SK-N-SH (cell line): ENCODE measurements around the gene NLK. TPM values are rescaled to one million over a fixed set of nuclear protein-coding genes. Genes with fewer than 3 reads are reported as not detected.

Source experiments
- CTCF ChIA-PET: fragments of 300-600, 350-600 bp; formaldehyde crosslinking; extraction: SDS; loops from one replicate; lab custom pipeline; 2021; lab: Yijun Ruan, JAX
- POLR2A ChIA-PET: fragments of 350-600 bp; sonication (Branson Sonifier 250); formaldehyde crosslinking; extraction: SDS; loops from one replicate; lab custom pipeline; 2020; ENCODE audit warnings: antibody characterized with exemption, inconsistent platforms; lab: Yijun Ruan, JAX
- DNase-seq: peaks from one replicate; pipeline ENCODE4 v3.0.0; 2012
- H2AFZ ChIP-seq: fragments of 200-600 bp; sonication (generic); 2 replicates; pipeline ENCODE4 v1.8.1; 2016; ENCODE audit warnings: antibody characterized with exemption, mild to moderate bottlenecking, low read depth
- H3F3A ChIP-seq: fragments of 200-600 bp; sonication (generic); replicated peaks from 2 replicates; pipeline ENCODE3; 2016; ENCODE audit warnings: antibody characterized with exemption, mild to moderate bottlenecking; ENCODE audit not compliant: insufficient read depth
- H3K27ac ChIP-seq, 2 experiments: fragments of 200-500 bp in 1 of 2; fragments of 200-600 bp in 1 of 2; sonication (Bioruptor generic) in 1 of 2; sonication (generic), shearing (Covaris generic) in 1 of 2; 2 replicates each; pipeline versions ENCODE4 v1.5.1 to v1.6.1; 2014 to 2016; ENCODE audit warnings: low read depth in 2 of 2, inconsistent platforms in 1 of 2, low read length in 1 of 2, mild to moderate bottlenecking in 1 of 2, mixed read lengths in 1 of 2
- H3K27me3 ChIP-seq: fragments of 200-600 bp; sonication (generic), shearing (Covaris generic); 2 replicates; pipeline ENCODE4 v1.6.1; 2016; ENCODE audit warnings: mixed run types; ENCODE audit not compliant: insufficient read depth
- H3K36me3 ChIP-seq, 2 experiments: fragments of 200-500 bp in 1 of 2; fragments of 200-600 bp in 1 of 2; sonication (Bioruptor generic) in 1 of 2; sonication (generic) in 1 of 2; replicated peaks in 1 of 2; 2 replicates each; pipeline versions ENCODE3 to v1.5.1; 2014 to 2016; ENCODE audit warnings: low read length in 1 of 2, mild to moderate bottlenecking in 1 of 2; ENCODE audit not compliant: insufficient read depth in 2 of 2, control insufficient read depth in 1 of 2
- H3K4me1 ChIP-seq, 2 experiments: fragments of 200-500 bp in 1 of 2; fragments of 200-600 bp in 1 of 2; sonication (Bioruptor generic) in 1 of 2; sonication (generic), shearing (Covaris generic) in 1 of 2; 2 replicates each; pipeline versions ENCODE4 v1.5.1 to v1.6.1; 2014 to 2016; ENCODE audit warnings: low read depth in 1 of 2, low read length in 1 of 2, mixed run types in 1 of 2; ENCODE audit not compliant: insufficient read depth in 2 of 2, control insufficient read depth in 1 of 2
- H3K4me2 ChIP-seq: fragments of 200-600 bp; sonication (generic), shearing (Covaris generic); 2 replicates; pipeline ENCODE4 v1.6.1; 2017; ENCODE audit warnings: mixed run types
- H3K4me3 ChIP-seq, 2 experiments: fragments of 200-500 bp in 1 of 2; fragments of 200-600 bp in 1 of 2; sonication (Bioruptor generic) in 1 of 2; sonication (generic), shearing (Covaris generic) in 1 of 2; 2 replicates each; pipeline versions ENCODE4 v1.5.1 to v1.8.1; 2014 to 2016; ENCODE audit warnings: low read depth in 2 of 2, inconsistent platforms in 1 of 2, low read length in 1 of 2, mild to moderate bottlenecking in 1 of 2, mixed read lengths in 1 of 2, moderate library complexity in 1 of 2
- H3K79me2 ChIP-seq: fragments of 200-600 bp; sonication (generic); 2 replicates; pipeline ENCODE4 v1.8.1; 2017; ENCODE audit warnings: mild to moderate bottlenecking; ENCODE audit not compliant: insufficient read depth
- H3K9ac ChIP-seq: fragments of 200-600 bp; sonication (generic); 2 replicates; pipeline ENCODE4 v1.6.1; 2017; ENCODE audit warnings: mixed run types
- H3K9me2 ChIP-seq: fragments of 200-600 bp; sonication (generic); 2 replicates; pipeline ENCODE4 v1.6.1; 2017; ENCODE audit warnings: mixed run types
- H3K9me3 ChIP-seq: fragments of 200-600 bp; sonication (generic); 2 replicates; pipeline ENCODE4 v1.6.1; 2017; ENCODE audit warnings: mixed run types, mild to moderate bottlenecking, moderate library complexity
- H4K20me1 ChIP-seq: fragments of 200-600 bp; sonication (generic); 2 replicates; pipeline ENCODE4 v1.6.1; 2017; ENCODE audit warnings: mild to moderate bottlenecking, mixed run types; ENCODE audit not compliant: insufficient read depth
- EP300 ChIP-seq, 2 experiments: IDR thresholded peaks; 2 replicates each; pipeline versions ENCODE4 v1.4.0 to v1.6.1; 2012; ENCODE audit warnings: borderline replicate concordance in 1 of 2, low read depth in 1 of 2, low read length in 1 of 2
- NRF1 ChIP-seq: IDR thresholded peaks from 2 replicates; pipeline ENCODE4 v1.6.1; 2012; ENCODE audit warnings: low read depth, mild to moderate bottlenecking, low read length
- POLR2AphosphoS5 ChIP-seq: IDR thresholded peaks from 2 replicates; pipeline ENCODE4 v1.6.1; 2012; ENCODE audit warnings: low read depth, low read length
- RXRA ChIP-seq: IDR thresholded peaks from 2 replicates; pipeline ENCODE4 v1.4.0; 2012; ENCODE audit warnings: low read depth, mild to moderate bottlenecking, borderline replicate concordance
- SIN3A ChIP-seq: IDR thresholded peaks from 2 replicates; pipeline ENCODE4 v1.6.1; 2012; ENCODE audit warnings: low read depth, mild to moderate bottlenecking, low read length, moderate library complexity, borderline replicate concordance
- TCF12 ChIP-seq: IDR thresholded peaks from 2 replicates; pipeline ENCODE4 v1.4.0; 2012
- YY1 ChIP-seq: IDR thresholded peaks from 2 replicates; pipeline ENCODE4 v1.4.0; 2012; ENCODE audit warnings: low read depth, mild to moderate bottlenecking
- WGBS: methylation state at CpG from one replicate; pipeline ENCODE4 v1.1.6; 2017; ENCODE audit warnings: low lambda C conversion rate; 5-methylcytosine and 5-hydroxymethylcytosine counted together
- polyA plus RNA-seq, 3 experiments: library from polyadenylated mRNA; depleted of rRNA; stranded (reverse); fragments of >200 nt; gene quantifications; 2 replicates each; pipeline ENCODE4 v1.2.3, GENCODE V29; 2012
- TF ChIP-seq, protein P1 (sequence below): IDR thresholded peaks from 2 replicates; pipeline ENCODE4 v1.4.0; 2012; ENCODE audit warnings: low read depth, borderline replicate concordance
- TF ChIP-seq, protein P2 (sequence below): IDR thresholded peaks from 2 replicates; pipeline ENCODE4 v1.6.1; 2012; ENCODE audit warnings: mild to moderate bottlenecking, low read depth, low read length, moderate library complexity
- TF ChIP-seq, protein P3 (sequence below): IDR thresholded peaks from 2 replicates; pipeline ENCODE4 v1.4.0; 2012; ENCODE audit warnings: low read depth, borderline replicate concordance

The NLK gene
- polyA plus RNA-seq, 1 of the 3 experiments (the other 2 are of a cell fraction) = 12.3 TPM

DNA sequence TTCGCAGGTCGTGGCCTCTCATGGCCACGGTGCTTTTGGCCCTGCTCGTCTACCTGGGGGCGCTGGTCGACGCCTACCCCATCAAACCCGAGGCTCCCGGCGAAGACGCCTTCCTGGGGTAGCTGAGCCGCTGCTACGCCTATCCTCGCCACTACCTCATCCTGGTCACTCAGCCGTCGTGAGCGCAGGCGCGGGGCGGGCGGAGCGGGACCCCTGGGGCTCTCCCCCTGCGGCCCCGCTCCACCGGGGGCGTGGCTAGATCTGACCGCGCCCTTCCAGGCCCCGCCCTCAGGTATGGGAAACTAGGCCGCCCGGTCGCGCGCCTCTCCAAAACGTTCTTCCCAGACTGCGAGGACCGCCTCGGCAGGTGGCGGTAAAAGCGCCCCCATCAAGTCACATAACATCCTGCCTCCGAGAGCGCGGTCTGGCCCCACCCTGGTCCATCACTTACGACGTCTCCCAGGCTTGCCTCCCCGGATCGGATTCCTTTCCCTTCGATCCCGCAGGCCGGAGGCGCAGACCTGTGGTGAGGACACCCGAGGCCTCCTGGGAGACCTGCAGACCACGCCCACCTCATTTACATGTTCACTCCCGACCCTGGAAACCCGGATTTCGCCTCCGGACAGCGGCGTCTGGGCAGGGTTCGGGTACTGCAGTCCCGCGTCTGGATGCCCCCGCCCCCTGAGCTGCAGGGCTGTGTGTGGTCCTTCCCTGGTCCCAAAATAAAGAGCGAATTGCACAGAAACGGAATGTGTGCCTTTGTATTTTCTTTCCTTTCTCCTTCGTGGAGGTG is 185.0 kb downstream of the NLK start:
- Histone ChIP-seq H3K4me3 (peak overlapping the region; percentile 54 to 58), H3K4me2 (peak overlapping the region; percentile 81), H3K36me3 (no peaks in the 10 kb centered on the region), H3K27me3 (no peaks in the 10 kb centered on the region; the same call in 1 of the 2 replicates), H3K9me2 (no peaks in the 10 kb centered on the region), H3K9ac (peak overlapping the region; percentile 41), H2AFZ (peak overlapping the region; percentile 65; the same call in 1 of the 2 replicates), H3K79me2 (no peaks in the 10 kb centered on the region), H4K20me1 (no peaks in the 10 kb centered on the region), H3F3A (no peaks in the 10 kb centered on the region), H3K9me3 (no peaks in the 10 kb centered on the region), H3K4me1 (peaks cover 0 to 32% of the 10 kb centered on the region in 2 experiments; a peak in 1 of 4 replicates), H3K27ac (peak overlapping the region in 1 of 2 experiments; percentile 67; a peak in 1 of 4 replicates)
- POLR2A ChIA-PET = no interaction called here
- WGBS = 9% methylated on average over 39 of the region's 66 CpGs
- TF ChIP-seq TCF12 (no peak), EP300 (IDR thresholded peaks at IDR 0.05; ENCODE audit: borderline replicate concordance in 1 of 2, low read depth in 1 of 2, low read length in 1 of 2) (no peak), NRF1 (peak; percentile 48), POLR2AphosphoS5 (no peak), YY1 (no peak)
- CTCF ChIA-PET = interaction anchor here (1.2 to 11.7 kb wide), 4 partner anchors 21 to 334 kb away, joined by 3 to 93 read pairs (median 4); no protein-coding TSS in a partner anchor
- DNase-seq = peak; percentile 94

GRCh38 chr17:28228109-28228840 is 185.8 kb downstream of the NLK start:
- Histone ChIP-seq H3K4me2 (peak overlapping the region; percentile 81), H2AFZ (peak overlapping the region; percentile 65; the same call in 1 of the 2 replicates), H3K79me2 (no peaks in the 10 kb centered on the region)
- WGBS = 56% methylated on average over 21 of the region's 22 CpGs
- TF ChIP-seq, protein P1, sequence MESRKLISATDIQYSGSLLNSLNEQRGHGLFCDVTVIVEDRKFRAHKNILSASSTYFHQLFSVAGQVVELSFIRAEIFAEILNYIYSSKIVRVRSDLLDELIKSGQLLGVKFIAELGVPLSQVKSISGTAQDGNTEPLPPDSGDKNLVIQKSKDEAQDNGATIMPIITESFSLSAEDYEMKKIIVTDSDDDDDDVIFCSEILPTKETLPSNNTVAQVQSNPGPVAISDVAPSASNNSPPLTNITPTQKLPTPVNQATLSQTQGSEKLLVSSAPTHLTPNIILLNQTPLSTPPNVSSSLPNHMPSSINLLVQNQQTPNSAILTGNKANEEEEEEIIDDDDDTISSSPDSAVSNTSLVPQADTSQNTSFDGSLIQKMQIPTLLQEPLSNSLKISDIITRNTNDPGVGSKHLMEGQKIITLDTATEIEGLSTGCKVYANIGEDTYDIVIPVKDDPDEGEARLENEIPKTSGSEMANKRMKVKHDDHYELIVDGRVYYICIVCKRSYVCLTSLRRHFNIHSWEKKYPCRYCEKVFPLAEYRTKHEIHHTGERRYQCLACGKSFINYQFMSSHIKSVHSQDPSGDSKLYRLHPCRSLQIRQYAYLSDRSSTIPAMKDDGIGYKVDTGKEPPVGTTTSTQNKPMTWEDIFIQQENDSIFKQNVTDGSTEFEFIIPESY = no peak
- TF ChIP-seq RXRA (no peak), SIN3A (no peak)
- TF ChIP-seq, protein P2, sequence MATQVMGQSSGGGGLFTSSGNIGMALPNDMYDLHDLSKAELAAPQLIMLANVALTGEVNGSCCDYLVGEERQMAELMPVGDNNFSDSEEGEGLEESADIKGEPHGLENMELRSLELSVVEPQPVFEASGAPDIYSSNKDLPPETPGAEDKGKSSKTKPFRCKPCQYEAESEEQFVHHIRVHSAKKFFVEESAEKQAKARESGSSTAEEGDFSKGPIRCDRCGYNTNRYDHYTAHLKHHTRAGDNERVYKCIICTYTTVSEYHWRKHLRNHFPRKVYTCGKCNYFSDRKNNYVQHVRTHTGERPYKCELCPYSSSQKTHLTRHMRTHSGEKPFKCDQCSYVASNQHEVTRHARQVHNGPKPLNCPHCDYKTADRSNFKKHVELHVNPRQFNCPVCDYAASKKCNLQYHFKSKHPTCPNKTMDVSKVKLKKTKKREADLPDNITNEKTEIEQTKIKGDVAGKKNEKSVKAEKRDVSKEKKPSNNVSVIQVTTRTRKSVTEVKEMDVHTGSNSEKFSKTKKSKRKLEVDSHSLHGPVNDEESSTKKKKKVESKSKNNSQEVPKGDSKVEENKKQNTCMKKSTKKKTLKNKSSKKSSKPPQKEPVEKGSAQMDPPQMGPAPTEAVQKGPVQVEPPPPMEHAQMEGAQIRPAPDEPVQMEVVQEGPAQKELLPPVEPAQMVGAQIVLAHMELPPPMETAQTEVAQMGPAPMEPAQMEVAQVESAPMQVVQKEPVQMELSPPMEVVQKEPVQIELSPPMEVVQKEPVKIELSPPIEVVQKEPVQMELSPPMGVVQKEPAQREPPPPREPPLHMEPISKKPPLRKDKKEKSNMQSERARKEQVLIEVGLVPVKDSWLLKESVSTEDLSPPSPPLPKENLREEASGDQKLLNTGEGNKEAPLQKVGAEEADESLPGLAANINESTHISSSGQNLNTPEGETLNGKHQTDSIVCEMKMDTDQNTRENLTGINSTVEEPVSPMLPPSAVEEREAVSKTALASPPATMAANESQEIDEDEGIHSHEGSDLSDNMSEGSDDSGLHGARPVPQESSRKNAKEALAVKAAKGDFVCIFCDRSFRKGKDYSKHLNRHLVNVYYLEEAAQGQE = peak; percentile 79
- TF ChIP-seq, protein P3, sequence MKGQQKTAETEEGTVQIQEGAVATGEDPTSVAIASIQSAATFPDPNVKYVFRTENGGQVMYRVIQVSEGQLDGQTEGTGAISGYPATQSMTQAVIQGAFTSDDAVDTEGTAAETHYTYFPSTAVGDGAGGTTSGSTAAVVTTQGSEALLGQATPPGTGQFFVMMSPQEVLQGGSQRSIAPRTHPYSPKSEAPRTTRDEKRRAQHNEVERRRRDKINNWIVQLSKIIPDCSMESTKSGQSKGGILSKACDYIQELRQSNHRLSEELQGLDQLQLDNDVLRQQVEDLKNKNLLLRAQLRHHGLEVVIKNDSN = no peak
- TF ChIP-seq, all 33 proteins: peak for 1
- H3K9me2 ChIP-seq = no peaks in the 10 kb centered on the region
- H3K27ac ChIP-seq = peak overlapping the region in 1 of 2 experiments; percentile 67; a peak in 1 of 4 replicates
- DNase-seq = peak; percentile 46
- H3K9ac ChIP-seq = no peak overlapping the region
- H3K27me3 ChIP-seq = no peaks in the 10 kb centered on the region; the same call in 1 of the 2 replicates
- H3K36me3 ChIP-seq = no peaks in the 10 kb centered on the region
- H3K9me3 ChIP-seq = no peaks in the 10 kb centered on the region
- POLR2A ChIA-PET = no interaction called here
- H4K20me1 ChIP-seq = no peaks in the 10 kb centered on the region
- no peaks in the 10 kb centered on the region for H3F3A ChIP-seq
- peak overlapping the region; percentile 54 to 58 for H3K4me3 ChIP-seq
- peaks cover 0 to 32% of the 10 kb centered on the region in 2 experiments; a peak in 1 of 4 replicates for H3K4me1 ChIP-seq
- CTCF ChIA-PET = interaction anchor here (0.6 to 11.7 kb wide), 4 partner anchors 20 to 118 kb away, joined by 3 to 93 read pairs (median 4); no protein-coding TSS in a partner anchor
